CD14-positive monocyte (primary cell): Measurements from ENCODE around the gene AIFM1. TPM values are rescaled to one million over a fixed set of nuclear protein-coding genes. Genes with fewer than 3 reads are reported as not detected.

Source experiments
- DNase-seq, 3 donors: peaks; one replicate each; pipeline ENCODE4 v3.0.0-alpha.2; 2011 to 2022
- H2AFZ ChIP-seq: 2 replicates; pipeline ENCODE4 v1.6.0; 2012; ENCODE audit warnings: mild to moderate bottlenecking, low read depth, low read length, inconsistent platforms; ENCODE audit not compliant: insufficient read depth, poor library complexity, severe bottlenecking
- H3K27ac ChIP-seq, 2 donors: 1 replicate in 1 of 2; 2 replicates in 1 of 2; pipeline ENCODE4 v1.5.1; 2012 to 2013; ENCODE audit warnings: low read length in 2 of 2, control low read depth in 1 of 2, inconsistent platforms in 1 of 2, low read depth in 1 of 2, mild to moderate bottlenecking in 1 of 2
- H3K27me3 ChIP-seq, 2 donors: one replicate each; pipeline versions ENCODE4 v1.6.0 to v1.6.1; 2011 to 2013; ENCODE audit warnings: low read length in 2 of 2; ENCODE audit not compliant: control insufficient read depth in 2 of 2, insufficient read depth in 2 of 2
- H3K36me3 ChIP-seq, 2 donors: replicated peaks in 1 of 2; 1 replicate in 1 of 2; 2 replicates in 1 of 2; pipeline versions ENCODE4 v1.5.1 to v1.6.1; 2012 to 2013; ENCODE audit warnings: low read length in 2 of 2, control low read depth in 1 of 2, inconsistent platforms in 1 of 2, mild to moderate bottlenecking in 1 of 2; ENCODE audit not compliant: insufficient read depth in 2 of 2, control insufficient read depth in 1 of 2
- H3K4me1 ChIP-seq, 2 donors: 1 replicate in 1 of 2; 2 replicates in 1 of 2; pipeline versions ENCODE4 v1.5.1 to v1.6.1; 2012 to 2013; ENCODE audit warnings: low read length in 2 of 2, control low read depth in 1 of 2, inconsistent platforms in 1 of 2, mild to moderate bottlenecking in 1 of 2, moderate library complexity in 1 of 2; ENCODE audit not compliant: insufficient read depth in 2 of 2, control insufficient read depth in 1 of 2
- H3K4me2 ChIP-seq: replicated peaks from 2 replicates; pipeline ENCODE3; 2012; ENCODE audit warnings: low read length, moderate library complexity, mild to moderate bottlenecking; ENCODE audit not compliant: poor library complexity, severe bottlenecking; ENCODE audit errors: extremely low read depth
- H3K4me3 ChIP-seq, 3 experiments: fragments of 200-600 bp in 1 of 3; sonication (generic) in 1 of 3; replicated peaks in 1 of 3; 1 replicate in 2 of 3; 2 replicates in 1 of 3; pipeline ENCODE4 v1.5.1; 2011 to 2013; ENCODE audit warnings: low read length in 3 of 3, mild to moderate bottlenecking in 3 of 3, control low read depth in 2 of 3, low read depth in 2 of 3, inconsistent platforms in 1 of 3, moderate library complexity in 1 of 3
- H3K79me2 ChIP-seq: 2 replicates; pipeline ENCODE4 v1.6.0; 2012; ENCODE audit warnings: mild to moderate bottlenecking, control low read depth, inconsistent platforms, low read length, moderate library complexity; ENCODE audit not compliant: insufficient read depth
- H3K9ac ChIP-seq: 2 replicates; pipeline ENCODE4 v1.6.0; 2017; ENCODE audit warnings: low read length, mild to moderate bottlenecking; ENCODE audit not compliant: insufficient read depth, poor library complexity, severe bottlenecking
- H3K9me3 ChIP-seq, 2 donors: replicated peaks in 1 of 2; 1 replicate in 1 of 2; 2 replicates in 1 of 2; pipeline versions ENCODE4 v1.5.1 to v1.6.1; 2012 to 2013; ENCODE audit warnings: low read length in 2 of 2, control low read depth in 1 of 2; ENCODE audit not compliant: control insufficient read depth in 1 of 2, insufficient read depth in 1 of 2
- H4K20me1 ChIP-seq: 2 replicates; pipeline ENCODE4 v1.6.0; 2012; ENCODE audit warnings: mild to moderate bottlenecking, low read length, control low read depth, moderate library complexity; ENCODE audit not compliant: insufficient read depth
- H3K27ac Mint-ChIP-seq, 7 donors: one replicate each; pipeline ENCODE4 v1.8.0; 2020; ENCODE audit warnings: mild to moderate bottlenecking in 7 of 7, mixed read lengths in 7 of 7, moderate library complexity in 6 of 7, inconsistent platforms in 2 of 7
- H3K27me3 Mint-ChIP-seq, 3 donors: one replicate each; pipeline ENCODE4 v1.8.0; 2021 to 2022; ENCODE audit warnings: low read depth in 3 of 3, mild to moderate bottlenecking in 3 of 3, mixed read lengths in 3 of 3, moderate library complexity in 3 of 3, inconsistent platforms in 1 of 3
- H3K36me3 Mint-ChIP-seq, 2 donors: one replicate each; pipeline ENCODE4 v1.8.0; 2020; ENCODE audit warnings: mixed read lengths in 2 of 2, inconsistent platforms in 1 of 2, mild to moderate bottlenecking in 1 of 2
- H3K4me1 Mint-ChIP-seq: one replicate; pipeline ENCODE4 v1.8.0; 2020; ENCODE audit warnings: mild to moderate bottlenecking, mixed read lengths
- H3K4me3 Mint-ChIP-seq, 2 donors: one replicate each; pipeline ENCODE4 v1.8.0; 2020; ENCODE audit warnings: mild to moderate bottlenecking in 2 of 2, mixed read lengths in 2 of 2, moderate library complexity in 1 of 2
- H3K9me3 Mint-ChIP-seq, 7 donors: one replicate each; pipeline ENCODE4 v1.8.0; 2020 to 2022; ENCODE audit warnings: mixed read lengths in 7 of 7, mild to moderate bottlenecking in 6 of 7, moderate library complexity in 6 of 7, inconsistent platforms in 2 of 7
- WGBS: methylation state at CpG from one replicate; pipeline ENCODE4 v1.1.5; 2013; ENCODE audit warnings: missing lambda C conversion rate; ENCODE audit not compliant: insufficient coverage; 5-methylcytosine and 5-hydroxymethylcytosine counted together
- intact Hi-C, 2 donors: fragments of 100-400 bp; cut with micrococcal nuclease; formaldehyde crosslinking; loops; one replicate each; pipeline versions ENCODE4 v1.15.0 to v1.15.1; 2023
- polyA plus RNA-seq, 3 donors: library from polyadenylated mRNA; depleted of rRNA in 1 of 3; unstranded in 2 of 3; stranded (reverse) in 1 of 3; fragments of 300-500 nt in 2 of 3; fragments of >200 nt in 1 of 3; fragmentation: Illumina TruSeq in 2 of 3; gene quantifications; 1 replicate in 2 of 3; 2 replicates in 1 of 3; pipeline ENCODE4 v1.2.3, GENCODE V29; 2012 to 2021
- TF ChIP-seq, protein P1 (sequence below): fragments of 200-600 bp; IDR thresholded peaks from one replicate; pipeline ENCODE4 v1.8.0; 2022; ENCODE audit warnings: antibody characterized with exemption, mild to moderate bottlenecking

Gene AIFM1
- polyA plus RNA-seq, 3 donors: 15.1 to 19.1 (median 18.6) TPM

DNA sequence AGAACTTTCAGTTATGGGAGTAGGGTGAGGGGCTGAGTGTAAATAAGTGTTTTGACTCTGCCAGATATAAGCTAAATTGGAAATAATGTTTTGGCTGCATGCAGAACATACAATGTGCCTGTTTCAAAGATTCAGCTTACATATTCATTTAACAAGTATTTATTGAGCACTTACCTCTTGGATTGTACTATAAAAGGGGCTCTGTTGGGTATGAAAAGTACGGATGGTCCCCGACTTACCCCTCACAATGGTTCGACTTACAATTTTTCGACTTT, 799 bp upstream of the AIFM1 start:
- peak overlapping the region; percentile 83 for H3K9ac ChIP-seq
- peak overlapping the region in 6 of 7 donors; percentile 90 to 96 (median 95) for H3K27ac Mint-ChIP-seq

GRCh38 chrX:130165181-130165702, 399 bp downstream of the AIFM1 start:
- Histone ChIP-seq H3K4me2 (peak overlapping the region; percentile 80), H2AFZ (peak overlapping the region; percentile 46), H3K36me3 (no peaks in the 10 kb centered on the region), H3K4me3 (peak overlapping the region; percentile 50 to 79 (median 72)), H4K20me1 (no peaks in the 10 kb centered on the region), H3K9ac (peak overlapping the region; percentile 83), H3K27me3 (no peaks in the 10 kb centered on the region), H3K79me2 (peaks cover 35% of the 10 kb centered on the region), H3K9me3 (no peaks in the 10 kb centered on the region), H3K27ac (peak overlapping the region; percentile 92 to 94), H3K4me1 (peaks cover 14 to 19% of the 10 kb centered on the region in 2 donors)
- Mint-ChIP-seq H3K27ac (peak overlapping the region; percentile 90 to 96 (median 95)), H3K36me3 (peaks cover 0 to 9% of the 10 kb centered on the region in 2 donors), H3K4me1 (peaks cover 14% of the 10 kb centered on the region), H3K9me3 (peaks cover 0 to 3% (median 0%) of the 10 kb centered on the region in 7 donors), H3K4me3 (peak overlapping the region; percentile 91 to 93), H3K27me3 (peaks cover 0 to 9% (median 0%) of the 10 kb centered on the region in 3 donors)
- 0% methylated on average over 14 of the region's 32 CpGs for WGBS
- intact Hi-C loops: loop anchor here in 1 of 2 donors (5.0 kb wide), 1 partner anchor 83 kb away; no protein-coding TSS in a partner anchor
- no peak for DNase-seq
- TF ChIP-seq, protein P1, sequence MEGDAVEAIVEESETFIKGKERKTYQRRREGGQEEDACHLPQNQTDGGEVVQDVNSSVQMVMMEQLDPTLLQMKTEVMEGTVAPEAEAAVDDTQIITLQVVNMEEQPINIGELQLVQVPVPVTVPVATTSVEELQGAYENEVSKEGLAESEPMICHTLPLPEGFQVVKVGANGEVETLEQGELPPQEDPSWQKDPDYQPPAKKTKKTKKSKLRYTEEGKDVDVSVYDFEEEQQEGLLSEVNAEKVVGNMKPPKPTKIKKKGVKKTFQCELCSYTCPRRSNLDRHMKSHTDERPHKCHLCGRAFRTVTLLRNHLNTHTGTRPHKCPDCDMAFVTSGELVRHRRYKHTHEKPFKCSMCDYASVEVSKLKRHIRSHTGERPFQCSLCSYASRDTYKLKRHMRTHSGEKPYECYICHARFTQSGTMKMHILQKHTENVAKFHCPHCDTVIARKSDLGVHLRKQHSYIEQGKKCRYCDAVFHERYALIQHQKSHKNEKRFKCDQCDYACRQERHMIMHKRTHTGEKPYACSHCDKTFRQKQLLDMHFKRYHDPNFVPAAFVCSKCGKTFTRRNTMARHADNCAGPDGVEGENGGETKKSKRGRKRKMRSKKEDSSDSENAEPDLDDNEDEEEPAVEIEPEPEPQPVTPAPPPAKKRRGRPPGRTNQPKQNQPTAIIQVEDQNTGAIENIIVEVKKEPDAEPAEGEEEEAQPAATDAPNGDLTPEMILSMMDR: no peak

More for the DNA sequence above, 799 bp upstream of the AIFM1 start:
- DNase-seq: no peak
- Histone ChIP-seq H4K20me1 (no peaks in the 10 kb centered on the region), H3K27me3 (no peaks in the 10 kb centered on the region), H2AFZ (peak overlapping the region; percentile 31), H3K4me1 (peaks cover 18 to 29% of the 10 kb centered on the region in 2 donors), H3K79me2 (peaks cover 31% of the 10 kb centered on the region), H3K4me3 (peak overlapping the region; percentile 72 to 79 (median 74)), H3K27ac (peak overlapping the region; percentile 92 to 94), H3K36me3 (no peaks in the 10 kb centered on the region), H3K9me3 (no peaks in the 10 kb centered on the region), H3K4me2 (peak overlapping the region; percentile 80)
- intact Hi-C loops: loop anchor here in 1 of 2 donors (5.0 kb wide), 1 partner anchor 84 kb away; no protein-coding TSS in a partner anchor
- peaks cover 0 to 10% (median 0%) of the 10 kb centered on the region in 3 donors for H3K27me3 Mint-ChIP-seq
- peak overlapping the region; percentile 91 to 93 for H3K4me3 Mint-ChIP-seq
- WGBS: no CpG with 5 or more reads among the region's 4 CpGs
- peaks cover 0 to 3% (median 0%) of the 10 kb centered on the region in 7 donors for H3K9me3 Mint-ChIP-seq
- peaks cover 18% of the 10 kb centered on the region for H3K4me1 Mint-ChIP-seq
- TF ChIP-seq, protein P1: no peak
- peaks cover 0 to 9% of the 10 kb centered on the region in 2 donors for H3K36me3 Mint-ChIP-seq
